HepG2 (cell line): ENCODE results near the gene LEAP2. TPM values are rescaled to one million over a fixed set of nuclear protein-coding genes. Genes with fewer than 3 reads are reported as not detected.

Experiments used
- ATAC-seq: fragments of 200-7000 bp; cut with Tn5 transposase; 3 replicates; pipeline ENCODE4 v1.9.1; 2020; ENCODE audit warnings: mild to moderate bottlenecking, moderate library complexity
- BruUV-seq: library from RNA; stranded (reverse); fragments of 400-500 nt; replicated peaks from 2 replicates; lab custom pipeline; 2021; lab: Mats Ljungman, UMichigan
- CTCF ChIA-PET: fragments of 300-600 bp; formaldehyde crosslinking; extraction: SDS; loops from one replicate; lab custom pipeline; 2021; ENCODE audit warnings: low total read pairs, inconsistent platforms, low intra/inter-chr PET ratio; lab: Yijun Ruan, JAX
- POLR2A ChIA-PET: fragments of 350-600 bp; sonication (Branson Sonifier 250); formaldehyde crosslinking; loops from one replicate; lab custom pipeline; 2020; ENCODE audit warnings: antibody characterized with exemption, inconsistent platforms; lab: Yijun Ruan, JAX
- DNase-seq: peaks from one replicate; pipeline ENCODE4 v3.0.0-alpha.2; 2015; ENCODE audit warnings: low spot score
- FAIRE-seq: peaks from 3 replicates; lab custom pipeline; 2011; peaks lifted over from hg19 to GRCh38; lab: Jason Lieb, UNC
- H2AFZ ChIP-seq: one replicate; pipeline ENCODE4 v1.6.1; 2011; ENCODE audit warnings: low read length, inconsistent platforms
- H3K27ac ChIP-seq: fragments of 300-600 bp; 3 replicates; pipeline ENCODE4 v1.8.0; 2011; ENCODE audit warnings: mixed run types, mild to moderate bottlenecking, mixed read lengths, low read length, inconsistent platforms; ENCODE audit not compliant: insufficient read depth; ENCODE audit errors: extremely low read length
- H3K27me3 ChIP-seq, 2 experiments: fragments of 200-600 bp in 1 of 2; 2 replicates in 1 of 2; 3 replicates in 1 of 2; pipeline versions ENCODE4 v1.6.0 to v1.8.0; 2011; ENCODE audit warnings: low read length in 2 of 2, mild to moderate bottlenecking in 2 of 2, moderate library complexity in 2 of 2, inconsistent platforms in 1 of 2; ENCODE audit not compliant: insufficient read depth in 2 of 2, control insufficient read depth in 1 of 2
- H3K36me3 ChIP-seq, 2 experiments: fragments of 200-600 bp in 1 of 2; replicated peaks in 1 of 2; 2 replicates in 1 of 2; 3 replicates in 1 of 2; pipeline versions ENCODE4 v1.5.1 to v1.8.0; 2011; ENCODE audit warnings: low read length in 2 of 2, inconsistent platforms in 1 of 2; ENCODE audit not compliant: insufficient read depth in 2 of 2, control insufficient read depth in 1 of 2
- H3K4me1 ChIP-seq: 2 replicates; pipeline ENCODE4 v1.5.1; 2012; ENCODE audit warnings: low read length, inconsistent platforms; ENCODE audit not compliant: insufficient read depth
- H3K4me2 ChIP-seq: 2 replicates; pipeline ENCODE4 v1.6.0; 2011; ENCODE audit warnings: low read depth, low read length, inconsistent platforms
- H3K4me3 ChIP-seq, 3 experiments: fragments of 200-600 bp in 1 of 3; sonication (generic), shearing (Covaris generic) in 1 of 3; replicated peaks in 1 of 3; 2 replicates each; pipeline ENCODE4 v1.5.1; 2011 to 2016; ENCODE audit warnings: low read length in 3 of 3, inconsistent platforms in 2 of 3, low read depth in 2 of 3, mild to moderate bottlenecking in 2 of 3, control low read depth in 1 of 3, mixed read lengths in 1 of 3; ENCODE audit not compliant: insufficient read depth in 1 of 3
- H3K79me2 ChIP-seq: one replicate; pipeline ENCODE4 v1.6.1; 2011; ENCODE audit warnings: low read length, inconsistent platforms; ENCODE audit not compliant: insufficient read depth
- H3K9ac ChIP-seq: 2 replicates; pipeline ENCODE4 v1.6.0; 2011; ENCODE audit warnings: mild to moderate bottlenecking, low read depth, low read length, inconsistent platforms; ENCODE audit not compliant: insufficient read depth
- H3K9me3 ChIP-seq: 2 replicates; pipeline ENCODE4 v1.5.1; 2012; ENCODE audit warnings: mild to moderate bottlenecking, low read length
- H4K20me1 ChIP-seq: 2 replicates; pipeline ENCODE4 v1.6.0; 2011; ENCODE audit warnings: inconsistent platforms, mild to moderate bottlenecking, low read length, moderate library complexity; ENCODE audit not compliant: insufficient read depth
- ARHGAP35 ChIP-seq: sonication (generic); formaldehyde crosslinking; IDR thresholded peaks from 2 replicates; pipeline ENCODE4 v1.9.0; 2022; ENCODE audit warnings: mild to moderate bottlenecking, inconsistent platforms, moderate library complexity, missing genetic modification reagents, borderline replicate concordance
- MBD4 ChIP-seq: IDR thresholded peaks from 2 replicates; pipeline ENCODE4 v1.6.1; 2012; ENCODE audit warnings: low read length, inconsistent platforms, borderline replicate concordance
- ZFP37 ChIP-seq: sonication (generic); formaldehyde crosslinking; IDR thresholded peaks from 2 replicates; pipeline ENCODE4 v1.4.0; 2020; ENCODE audit warnings: missing genetic modification reagents, borderline replicate concordance
- ZNF274 ChIP-seq: sonication (generic); formaldehyde crosslinking; IDR thresholded peaks from 2 replicates; pipeline ENCODE4 v1.5.1; 2020; ENCODE audit warnings: mild to moderate bottlenecking, missing genetic modification reagents
- ZNF598 ChIP-seq: sonication (generic); formaldehyde crosslinking; IDR thresholded peaks from 2 replicates; pipeline ENCODE4 v1.5.1; 2020; ENCODE audit warnings: mild to moderate bottlenecking, missing genetic modification reagents, borderline replicate concordance
- WGBS: methylation state at CpG from one replicate; pipeline ENCODE4 v1.1.6; 2017; ENCODE audit warnings: low lambda C conversion rate; 5-methylcytosine and 5-hydroxymethylcytosine counted together
- in situ Hi-C: cut with HindIII; loops from 2 replicates; pipeline ENCODE4 v1.10.0; 2017; ENCODE audit warnings: low pct_unique_long_range_greater_than_20kb; ENCODE audit not compliant: extremely low pct_ligation_motif_present
- intact Hi-C: fragments of 100-400 bp; cut with micrococcal nuclease; formaldehyde crosslinking; loops from one replicate; pipeline ENCODE4 v1.10.0; 2022; ENCODE audit not compliant: unreplicated experiment
- polyA plus RNA-seq, 8 experiments: library from polyadenylated mRNA; depleted of rRNA in 3 of 8; stranded (reverse) in 7 of 8; unstranded in 1 of 8; fragments of >200 nt; fragmentation: Illumina TruSeq in 4 of 8; extraction: Trizol in 4 of 8; gene quantifications; 2 replicates each; pipeline versions ENCODE4 v1.2.1 to v1.2.3, GENCODE V29; 2011 to 2016; ENCODE audit warnings: low read depth in 4 of 8, missing spikeins in 1 of 8, mixed read lengths in 1 of 8; ENCODE audit not compliant: insufficient read depth in 1 of 8
- total RNA-seq, 5 experiments: library from RNA; depleted of rRNA; stranded (reverse); fragments of >200 nt; fragmentation: Illumina TruSeq; extraction: Trizol; gene quantifications; 2 replicates each; pipeline ENCODE4 v1.2.3, GENCODE V29; 2016; ENCODE audit warnings: low read depth in 1 of 5
- TF ChIP-seq, protein P1 (sequence below), 2 experiments: fragments of 450-650 bp in 1 of 2; sonication (generic) in 1 of 2; formaldehyde crosslinking in 1 of 2; IDR thresholded peaks; 2 replicates each; pipeline versions ENCODE4 v1.6.1 to v1.8.0; 2016 to 2022; ENCODE audit warnings: antibody characterized with exemption in 1 of 2, mild to moderate bottlenecking in 1 of 2, missing genetic modification reagents in 1 of 2
- TF ChIP-seq, protein P2 (sequence below): sonication (generic); formaldehyde crosslinking; IDR thresholded peaks from 2 replicates; pipeline ENCODE4 v1.8.1; 2022; ENCODE audit warnings: mild to moderate bottlenecking, missing genetic modification reagents
- TF ChIP-seq, protein P3 (sequence below): sonication (generic); formaldehyde crosslinking; IDR thresholded peaks from 2 replicates; pipeline ENCODE4 v1.8.0; 2022; ENCODE audit warnings: mild to moderate bottlenecking, missing genetic modification reagents, moderate library complexity

Gene LEAP2
- total and polyA plus RNA-seq, 2 of the 13 experiments (the other 11 are each of a cell fraction or from before 2014, with no cell fraction given): 23.9 to 51.9 TPM

DNA sequence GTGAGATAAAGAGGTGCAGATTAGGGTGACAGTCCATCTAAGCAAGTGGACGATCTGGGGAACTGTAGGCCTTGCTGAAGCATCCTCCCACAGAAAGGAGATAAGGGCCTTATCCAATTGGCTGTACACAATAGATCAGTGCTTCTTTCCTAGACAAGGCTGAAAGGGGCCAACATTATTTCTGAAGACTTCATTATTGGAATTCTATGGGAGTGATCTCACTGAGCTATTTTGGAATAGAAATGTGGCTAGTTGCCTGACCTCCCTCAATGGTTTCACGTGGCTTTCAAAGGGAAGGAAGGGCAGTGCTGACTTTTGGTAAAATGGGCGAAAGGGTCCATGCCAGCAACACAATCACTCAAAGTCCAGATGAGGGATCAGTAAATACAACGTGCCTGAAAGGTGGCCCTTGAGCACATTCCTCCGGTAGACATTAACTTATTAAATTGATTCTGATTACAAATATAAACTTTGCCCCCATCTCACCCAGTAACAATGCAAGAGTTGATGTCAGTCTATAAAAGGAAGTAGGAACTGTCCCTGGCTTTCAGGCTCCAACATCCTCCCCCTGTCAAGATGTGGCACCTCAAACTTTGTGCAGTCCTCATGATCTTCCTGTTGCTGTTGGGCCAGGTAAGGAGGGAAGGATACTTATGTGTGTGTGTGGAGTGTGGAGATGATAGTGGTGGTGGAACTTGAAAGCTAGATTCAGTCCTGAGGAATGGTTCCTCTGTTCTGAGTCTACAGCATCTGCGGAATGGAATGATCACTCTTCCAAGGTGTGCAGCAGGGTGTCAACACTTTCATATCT, at the start of gene LEAP2 (continued):
- peak; percentile 53 for TF ChIP-seq MBD4
- TF ChIP-seq, all 625 proteins: peak for 230

DNA sequence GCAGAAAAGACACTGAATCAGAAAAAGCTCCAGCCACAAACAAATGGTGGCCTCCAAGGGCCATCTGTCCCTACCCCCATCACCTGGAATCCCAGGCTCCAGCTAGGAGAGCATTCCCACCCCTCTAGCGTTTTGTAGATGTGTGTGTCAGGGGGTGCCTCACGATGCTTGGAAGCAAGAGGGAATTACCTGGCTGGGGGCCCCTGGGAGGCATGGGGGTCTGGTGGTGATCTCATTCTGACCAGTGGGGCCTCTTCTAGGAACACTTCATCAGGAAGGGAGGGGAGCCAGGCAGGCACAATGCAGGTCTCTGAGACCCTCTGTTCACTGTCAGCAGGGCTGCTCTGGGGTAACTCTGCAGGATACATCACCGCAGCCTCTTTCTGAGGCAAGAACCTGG, 49.0 kb upstream of the LEAP2 start:
- TF ChIP-seq ZNF274 (no peak), ZNF598 (CRISPR knock-in tag) (no peak), ARHGAP35 (CRISPR knock-in tag) (no peak), ZFP37 (CRISPR knock-in tag) (no peak)
- TF ChIP-seq, protein P1, sequence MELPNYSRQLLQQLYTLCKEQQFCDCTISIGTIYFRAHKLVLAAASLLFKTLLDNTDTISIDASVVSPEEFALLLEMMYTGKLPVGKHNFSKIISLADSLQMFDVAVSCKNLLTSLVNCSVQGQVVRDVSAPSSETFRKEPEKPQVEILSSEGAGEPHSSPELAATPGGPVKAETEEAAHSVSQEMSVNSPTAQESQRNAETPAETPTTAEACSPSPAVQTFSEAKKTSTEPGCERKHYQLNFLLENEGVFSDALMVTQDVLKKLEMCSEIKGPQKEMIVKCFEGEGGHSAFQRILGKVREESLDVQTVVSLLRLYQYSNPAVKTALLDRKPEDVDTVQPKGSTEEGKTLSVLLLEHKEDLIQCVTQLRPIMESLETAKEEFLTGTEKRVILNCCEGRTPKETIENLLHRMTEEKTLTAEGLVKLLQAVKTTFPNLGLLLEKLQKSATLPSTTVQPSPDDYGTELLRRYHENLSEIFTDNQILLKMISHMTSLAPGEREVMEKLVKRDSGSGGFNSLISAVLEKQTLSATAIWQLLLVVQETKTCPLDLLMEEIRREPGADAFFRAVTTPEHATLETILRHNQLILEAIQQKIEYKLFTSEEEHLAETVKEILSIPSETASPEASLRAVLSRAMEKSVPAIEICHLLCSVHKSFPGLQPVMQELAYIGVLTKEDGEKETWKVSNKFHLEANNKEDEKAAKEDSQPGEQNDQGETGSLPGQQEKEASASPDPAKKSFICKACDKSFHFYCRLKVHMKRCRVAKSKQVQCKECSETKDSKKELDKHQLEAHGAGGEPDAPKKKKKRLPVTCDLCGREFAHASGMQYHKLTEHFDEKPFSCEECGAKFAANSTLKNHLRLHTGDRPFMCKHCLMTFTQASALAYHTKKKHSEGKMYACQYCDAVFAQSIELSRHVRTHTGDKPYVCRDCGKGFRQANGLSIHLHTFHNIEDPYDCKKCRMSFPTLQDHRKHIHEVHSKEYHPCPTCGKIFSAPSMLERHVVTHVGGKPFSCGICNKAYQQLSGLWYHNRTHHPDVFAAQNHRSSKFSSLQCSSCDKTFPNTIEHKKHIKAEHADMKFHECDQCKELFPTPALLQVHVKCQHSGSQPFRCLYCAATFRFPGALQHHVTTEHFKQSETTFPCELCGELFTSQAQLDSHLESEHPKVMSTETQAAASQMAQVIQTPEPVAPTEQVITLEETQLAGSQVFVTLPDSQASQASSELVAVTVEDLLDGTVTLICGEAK (IDR thresholded peaks at IDR 0.05): no peak
- TF ChIP-seq, protein P1 (CRISPR knock-in tag; IDR thresholded peaks at IDR 0.05): no peak
- TF ChIP-seq, protein P2, sequence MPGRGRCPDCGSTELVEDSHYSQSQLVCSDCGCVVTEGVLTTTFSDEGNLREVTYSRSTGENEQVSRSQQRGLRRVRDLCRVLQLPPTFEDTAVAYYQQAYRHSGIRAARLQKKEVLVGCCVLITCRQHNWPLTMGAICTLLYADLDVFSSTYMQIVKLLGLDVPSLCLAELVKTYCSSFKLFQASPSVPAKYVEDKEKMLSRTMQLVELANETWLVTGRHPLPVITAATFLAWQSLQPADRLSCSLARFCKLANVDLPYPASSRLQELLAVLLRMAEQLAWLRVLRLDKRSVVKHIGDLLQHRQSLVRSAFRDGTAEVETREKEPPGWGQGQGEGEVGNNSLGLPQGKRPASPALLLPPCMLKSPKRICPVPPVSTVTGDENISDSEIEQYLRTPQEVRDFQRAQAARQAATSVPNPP (CRISPR knock-in tag): no peak
- TF ChIP-seq, protein P3, sequence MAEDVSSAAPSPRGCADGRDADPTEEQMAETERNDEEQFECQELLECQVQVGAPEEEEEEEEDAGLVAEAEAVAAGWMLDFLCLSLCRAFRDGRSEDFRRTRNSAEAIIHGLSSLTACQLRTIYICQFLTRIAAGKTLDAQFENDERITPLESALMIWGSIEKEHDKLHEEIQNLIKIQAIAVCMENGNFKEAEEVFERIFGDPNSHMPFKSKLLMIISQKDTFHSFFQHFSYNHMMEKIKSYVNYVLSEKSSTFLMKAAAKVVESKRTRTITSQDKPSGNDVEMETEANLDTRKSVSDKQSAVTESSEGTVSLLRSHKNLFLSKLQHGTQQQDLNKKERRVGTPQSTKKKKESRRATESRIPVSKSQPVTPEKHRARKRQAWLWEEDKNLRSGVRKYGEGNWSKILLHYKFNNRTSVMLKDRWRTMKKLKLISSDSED (CRISPR knock-in tag): no peak
- no peak for ATAC-seq
- in situ Hi-C loops: no loop called here

More for the DNA sequence above, 49.0 kb upstream of the LEAP2 start:
- POLR2A ChIA-PET: interaction anchor here (1.1 kb wide), 1 partner anchor 42 kb away, joined by 3 read pairs; the partner anchor contains the start of gene GDF9
- WGBS: 95% methylated on average over 3 of the region's 3 CpGs
- Histone ChIP-seq H4K20me1 (no peaks in the 10 kb centered on the region), H3K79me2 (peaks cover 28% of the 10 kb centered on the region), H3K9me3 (no peaks in the 10 kb centered on the region), H3K9ac (no peak overlapping the region), H3K4me2 (no peak overlapping the region), H3K27me3 (no peaks in the 10 kb centered on the region), H3K4me3 (no peak overlapping the region), H2AFZ (no peak overlapping the region), H3K36me3 (peaks cover 7 to 30% of the 10 kb centered on the region in 2 experiments; a peak in 4 of 5 replicates), H3K4me1 (peaks cover 60% of the 10 kb centered on the region), H3K27ac (no peak overlapping the region)
- no peak for FAIRE-seq
- BruUV-seq: no TSS peak
- DNase-seq: no peak
- CTCF ChIA-PET: no interaction called here
- intact Hi-C loops: loop anchor here (5.0 kb wide), 1 partner anchor 297 kb away; no protein-coding TSS in a partner anchor
